ENCODE results near the gene ZNF579. TPM values are rescaled to one million over a fixed set of nuclear protein-coding genes. Genes with fewer than 3 reads are reported as not detected.

Gene ZNF579
- polyA plus RNA-seq (1.5 to 4.3 TPM (median 2.4 TPM) in 3 replicates), polyA minus RNA-seq (1.8 to 27.2 TPM (median 3.9 TPM) in 3 replicates)
- 1.2 TPM for polyA plus RNA-seq (2011; ENCODE audit: low read depth)
- 2.2 and 5.3 TPM in 2 replicates for polyA plus RNA-seq (2011; cell fraction: cytosol; rRNA removed)
- 10.5 and 20.5 TPM in 2 replicates for polyA plus RNA-seq (2011; cell fraction: nucleus; rRNA removed)
- polyA plus RNA-seq (2012; ENCODE audit: low replicate concordance), result 5.7 and 8.6 TPM in 2 replicates
- polyA minus RNA-seq (2011; cell fraction: cytosol; rRNA and poly(A)+ RNA removed), result 15.5 TPM
- 5.2 and 9.3 TPM in 2 replicates for polyA minus RNA-seq (2011; cell fraction: nucleus; rRNA and poly(A)+ RNA removed)

GRCh38 chr19:55580628-55581144 lies at the start of gene ZNF579:
ZNF579 (minus strand) TSS chr19:55580848; CDS start chr19:55579639, 1,209 bp downstream.
- Histone ChIP-seq H3K79me2 (ENCODE audit: control insufficient read depth, insufficient read depth, low read length) (peaks cover 13% of the 10 kb centered on the region), H3K9me3 (ENCODE audit: control insufficient read depth, low read depth, low read length) (no peaks in the 10 kb centered on the region), H2AFZ (ENCODE audit: control insufficient read depth, low read length) (peak within 1 kb of the TSS; percentile 62), H3K4me1 (ENCODE audit: control insufficient read depth, extremely low read depth, insufficient read depth, low read length) (peaks cover 12% of the 10 kb centered on the region), H3K9me1 (ENCODE audit: control insufficient read depth, extremely low read depth, insufficient read depth, low read length) (no peaks in the 10 kb centered on the region), H4K20me1 (ENCODE audit: control insufficient read depth, extremely low read depth, insufficient read depth, low read length) (no peaks in the 10 kb centered on the region), H3K4me3 (ENCODE audit: control insufficient read depth in 2 of 3, extremely low read depth in 1 of 3, insufficient read depth in 2 of 3, low read depth in 1 of 3, low read length in 3 of 3) (peak within 1 kb of the TSS; percentile 80 to 97 (median 91)), H3K4me2 (ENCODE audit: control insufficient read depth, extremely low read depth, insufficient read depth, low read depth, low read length) (peak within 1 kb of the TSS; percentile 82), H3K36me3 (ENCODE audit: control insufficient read depth in 2 of 2, extremely low read depth in 1 of 2, insufficient read depth in 2 of 2, low read length in 2 of 2) (peaks cover 0 to 2% of the 10 kb centered on the region in 2 experiments), H3K27me3 (ENCODE audit: control insufficient read depth, extremely low read depth, insufficient read depth, low read length) (peaks cover 4% of the 10 kb centered on the region), H3K27ac (ENCODE audit: control insufficient read depth, insufficient read depth, low read length) (peak within 1 kb of the TSS; percentile 29), H3K9ac (ENCODE audit: control insufficient read depth, extremely low read depth, insufficient read depth, low read length) (peak within 1 kb of the TSS; percentile 75)
- no peak for TF ChIP-seq CTCF (optimal IDR thresholded peaks at IDR 0.05 in 1 of 3, IDR thresholded peaks at IDR 0.05 in 1 of 3, conservative IDR thresholded peaks at IDR 0.05 in 1 of 3; ENCODE audit: extremely low read depth in 1 of 3, insufficient read depth in 2 of 3, low read length in 3 of 3)
- TF ChIP-seq EZH2 (IDR thresholded peaks at IDR 0.05; ENCODE audit: low read length), result no peak
- peak; percentile 36 for FAIRE-seq
- no peak for DNase-seq (ENCODE audit: low read depth, low spot score)
- dilution Hi-C loops (cut with MboI; ENCODE audit: extremely low pct_ligation_motif_present, low sequenced_read_pairs), result no loop called here

GRCh38 chr19:55626350-55626749 lies 45.7 kb upstream of the ZNF579 start:
- dilution Hi-C loops (cut with MboI; ENCODE audit: extremely low pct_ligation_motif_present, low sequenced_read_pairs), result no loop called here
- no peak overlapping the region for H3K27ac ChIP-seq (ENCODE audit: control insufficient read depth, insufficient read depth, low read length)
- no peak overlapping the region for H2AFZ ChIP-seq (ENCODE audit: control insufficient read depth, low read length)
- FAIRE-seq (no peak), DNase-seq (ENCODE audit: low read depth, low spot score) (no peak)
- no peaks in the 10 kb centered on the region for H4K20me1 ChIP-seq (ENCODE audit: control insufficient read depth, extremely low read depth, insufficient read depth, low read length)
- H3K4me1 ChIP-seq (ENCODE audit: control insufficient read depth, extremely low read depth, insufficient read depth, low read length), result peaks cover 13% of the 10 kb centered on the region
- H3K79me2 ChIP-seq (ENCODE audit: control insufficient read depth, insufficient read depth, low read length), result no peaks in the 10 kb centered on the region
- TF ChIP-seq EZH2 (IDR thresholded peaks at IDR 0.05; ENCODE audit: low read length) (no peak), CTCF (optimal IDR thresholded peaks at IDR 0.05 in 1 of 3, IDR thresholded peaks at IDR 0.05 in 1 of 3, conservative IDR thresholded peaks at IDR 0.05 in 1 of 3; ENCODE audit: extremely low read depth in 1 of 3, insufficient read depth in 2 of 3, low read length in 3 of 3) (no peak)
- H3K9me1 ChIP-seq (ENCODE audit: control insufficient read depth, extremely low read depth, insufficient read depth, low read length), result no peaks in the 10 kb centered on the region
- H3K4me3 ChIP-seq (ENCODE audit: control insufficient read depth in 2 of 3, extremely low read depth in 1 of 3, insufficient read depth in 2 of 3, low read depth in 1 of 3, low read length in 3 of 3), result no peak overlapping the region
- no peaks in the 10 kb centered on the region for H3K27me3 ChIP-seq (ENCODE audit: control insufficient read depth, extremely low read depth, insufficient read depth, low read length)
- no peaks in the 10 kb centered on the region for H3K36me3 ChIP-seq (ENCODE audit: control insufficient read depth in 2 of 2, extremely low read depth in 1 of 2, insufficient read depth in 2 of 2, low read length in 2 of 2)
- H3K9ac ChIP-seq (ENCODE audit: control insufficient read depth, extremely low read depth, insufficient read depth, low read length), result no peak overlapping the region
- H3K9me3 ChIP-seq (ENCODE audit: control insufficient read depth, low read depth, low read length), result no peaks in the 10 kb centered on the region
- H3K4me2 ChIP-seq (ENCODE audit: control insufficient read depth, extremely low read depth, insufficient read depth, low read depth, low read length), result no peak overlapping the region
